MG63 (cell line): Measurements from ENCODE around the gene NFIC. TPM values are rescaled to one million over a fixed set of nuclear protein-coding genes. Genes with fewer than 3 reads are reported as not detected.
A peak's percentile ranks its signal among the peaks of the same experiment; 100 is the strongest.
"Not testable (repeated sequence)": the region's sequence is repeated elsewhere in the genome, so short reads cannot be mapped to it uniquely, and the experiment has no call there.

Experiments
- DNase-seq: peaks from one replicate; pipeline ENCODE4 v3.0.0-alpha.2; 2020
- H3K27me3 ChIP-seq: fragments of 250-450 bp; sonication (Bioruptor Pico); 2 replicates; pipeline ENCODE4 v1.5.1; 2020; ENCODE audit warnings: mild to moderate bottlenecking, moderate library complexity
- H3K36me3 ChIP-seq: fragments of 250-450 bp; sonication (Bioruptor Pico); 2 replicates; pipeline ENCODE4 v1.5.1; 2020; ENCODE audit warnings: mild to moderate bottlenecking, moderate library complexity
- H3K4me3 ChIP-seq: fragments of 250-450 bp; sonication (Bioruptor Pico); 2 replicates; pipeline ENCODE4 v1.5.1; 2020; ENCODE audit warnings: mild to moderate bottlenecking, moderate library complexity
- H3K9me3 ChIP-seq: fragments of 250-450 bp; sonication (Bioruptor Pico); 2 replicates; pipeline ENCODE4 v1.5.1; 2020; ENCODE audit warnings: mild to moderate bottlenecking, moderate library complexity
- total RNA-seq: library from RNA; depleted of rRNA; stranded (reverse); fragments of >200 nt; shearing (Covaris generic); gene quantifications from 2 replicates; pipeline ENCODE4 v1.2.3, GENCODE V29; 2014; ENCODE audit warnings: low replicate concordance

NFIC gene
- total RNA-seq, 1 experiment from 2014 or later, result 14.1 TPM

DNA sequence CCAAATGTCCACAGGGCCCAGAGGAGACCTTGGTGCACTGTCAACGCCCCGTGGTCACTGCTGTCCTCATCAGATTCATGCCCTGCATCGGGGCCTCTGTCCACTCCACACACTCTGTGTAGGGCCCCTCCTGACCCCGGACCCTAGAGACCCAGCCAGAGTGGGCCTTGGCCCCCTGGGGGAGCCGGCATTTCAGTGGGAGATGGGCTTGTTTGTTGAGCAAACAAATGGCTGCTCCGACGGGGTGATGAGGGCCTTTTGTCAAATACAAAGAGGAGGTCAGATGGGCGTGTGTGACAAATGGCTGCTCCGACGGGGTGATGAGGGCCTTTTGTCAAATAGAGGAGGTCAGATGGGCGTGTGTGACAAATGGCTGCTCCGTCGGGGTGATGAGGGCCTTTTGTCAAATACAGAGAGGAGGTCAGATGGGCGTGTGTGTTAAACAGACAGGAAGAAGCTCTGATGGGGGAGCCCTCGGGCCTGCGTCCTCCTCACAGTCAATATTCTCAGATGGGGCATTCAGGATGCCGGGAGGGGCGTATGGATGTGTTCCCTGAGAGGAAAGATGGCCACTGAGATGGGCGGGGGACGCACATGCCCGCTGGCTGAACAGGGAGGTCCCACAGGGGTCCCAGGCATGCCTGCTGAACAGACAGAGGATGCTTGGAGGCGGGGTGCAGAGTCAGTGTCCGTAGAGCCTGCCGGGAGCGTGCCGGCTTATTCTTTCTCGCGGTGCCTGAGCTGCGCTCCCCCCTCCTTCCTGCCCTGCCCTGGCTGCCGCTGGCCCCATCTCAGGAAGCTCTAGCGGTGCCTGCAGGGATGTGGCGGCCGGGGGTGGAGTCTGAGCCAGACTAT lies 77.7 kb downstream of the NFIC start:
- Histone ChIP-seq H3K36me3 (peaks cover 4% of the 10 kb centered on the region), H3K9me3 (no peaks in the 10 kb centered on the region), H3K27me3 (no peaks in the 10 kb centered on the region), H3K4me3 (no peak overlapping the region)
- no peak for DNase-seq

DNA sequence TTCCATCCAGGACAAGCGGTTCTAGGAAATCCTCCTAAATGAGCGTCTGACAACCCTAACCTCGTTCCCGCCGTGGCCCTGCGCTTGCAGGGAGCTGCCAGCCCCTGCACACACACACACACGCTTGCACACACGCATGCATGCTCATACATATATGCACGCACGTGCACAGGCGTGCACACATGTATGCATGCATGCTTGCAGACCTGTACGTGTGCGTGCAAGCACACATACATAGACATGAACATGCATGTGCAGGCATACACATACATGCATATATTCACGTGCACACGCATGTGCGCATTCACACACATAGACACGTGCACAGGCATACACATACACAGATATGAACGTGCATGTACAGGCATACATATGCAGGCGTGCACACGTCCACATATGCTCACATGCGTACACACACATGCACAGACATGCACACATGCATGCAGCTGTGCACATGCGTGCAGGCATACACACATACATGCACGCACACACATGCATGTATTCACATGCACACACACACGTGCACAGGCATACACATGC lies 78.4 kb downstream of the NFIC start:
- H3K4me3 ChIP-seq, result no peak overlapping the region
- H3K9me3 ChIP-seq, result no peaks in the 10 kb centered on the region
- peaks cover 7% of the 10 kb centered on the region for H3K36me3 ChIP-seq
- DNase-seq, result no peak
- H3K27me3 ChIP-seq, result no peaks in the 10 kb centered on the region

DNA sequence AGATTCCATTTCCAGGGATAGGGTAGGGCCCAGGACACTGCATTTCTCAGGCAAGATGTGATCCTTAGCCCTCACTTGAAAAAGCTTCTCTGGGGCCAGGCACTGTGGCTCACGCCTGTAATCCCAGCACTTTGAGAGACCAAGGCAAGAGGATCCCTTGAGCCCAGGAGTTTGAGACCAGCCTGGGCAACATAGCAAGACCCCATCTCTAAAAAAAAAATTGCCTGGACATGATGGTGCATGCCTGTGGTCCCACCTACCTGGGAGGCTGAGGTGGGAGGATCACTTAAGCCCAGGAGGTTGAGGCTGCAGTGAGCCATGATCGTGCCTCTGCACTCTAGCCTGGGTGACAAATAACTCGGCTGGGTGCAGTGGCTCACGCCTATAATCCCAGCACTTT lies 80.3 kb downstream of the NFIC start:
- not testable (repeated sequence) for H3K9me3 ChIP-seq, DNase-seq, H3K27me3 ChIP-seq, H3K4me3 ChIP-seq
- peaks cover 10% of the 10 kb centered on the region for H3K36me3 ChIP-seq

DNA sequence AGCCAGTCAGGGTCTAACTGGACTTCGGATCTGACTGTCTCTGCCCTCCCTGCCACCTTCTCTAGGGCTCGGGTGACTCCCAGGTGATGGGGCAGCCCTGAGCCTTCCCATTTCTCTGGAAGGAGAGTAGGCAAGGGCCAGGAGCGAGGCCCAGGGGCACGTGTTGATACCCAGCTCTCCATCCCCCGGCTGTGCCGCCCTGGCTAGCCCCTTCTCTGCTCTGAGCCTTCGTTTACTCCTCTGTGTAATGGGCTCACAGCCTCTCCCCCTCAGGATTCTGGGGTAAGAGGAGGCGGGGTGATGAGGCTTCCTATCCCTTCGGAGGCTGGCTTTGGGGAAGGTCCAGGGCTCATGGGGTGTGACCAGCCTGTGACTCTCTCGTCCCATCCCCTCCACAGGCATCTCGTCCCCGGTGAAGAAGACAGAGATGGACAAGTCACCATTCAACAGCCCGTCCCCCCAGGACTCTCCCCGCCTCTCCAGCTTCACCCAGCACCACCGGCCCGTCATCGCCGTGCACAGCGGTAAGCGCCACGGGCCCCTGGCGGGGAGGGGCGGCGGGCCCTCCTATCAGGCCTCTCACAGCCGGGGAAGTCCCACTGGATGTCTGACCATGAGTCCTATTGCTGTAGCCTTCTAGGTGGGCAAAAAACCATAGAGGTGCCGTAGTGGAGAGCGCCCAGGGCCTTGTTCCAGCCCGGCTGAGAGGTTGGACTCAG lies 82.4 kb downstream of the NFIC start:
- H3K9me3 ChIP-seq, result no peaks in the 10 kb centered on the region
- peaks cover 23% of the 10 kb centered on the region for H3K36me3 ChIP-seq
- no peak overlapping the region for H3K4me3 ChIP-seq
- no peak for DNase-seq
- H3K27me3 ChIP-seq, result no peaks in the 10 kb centered on the region

DNA sequence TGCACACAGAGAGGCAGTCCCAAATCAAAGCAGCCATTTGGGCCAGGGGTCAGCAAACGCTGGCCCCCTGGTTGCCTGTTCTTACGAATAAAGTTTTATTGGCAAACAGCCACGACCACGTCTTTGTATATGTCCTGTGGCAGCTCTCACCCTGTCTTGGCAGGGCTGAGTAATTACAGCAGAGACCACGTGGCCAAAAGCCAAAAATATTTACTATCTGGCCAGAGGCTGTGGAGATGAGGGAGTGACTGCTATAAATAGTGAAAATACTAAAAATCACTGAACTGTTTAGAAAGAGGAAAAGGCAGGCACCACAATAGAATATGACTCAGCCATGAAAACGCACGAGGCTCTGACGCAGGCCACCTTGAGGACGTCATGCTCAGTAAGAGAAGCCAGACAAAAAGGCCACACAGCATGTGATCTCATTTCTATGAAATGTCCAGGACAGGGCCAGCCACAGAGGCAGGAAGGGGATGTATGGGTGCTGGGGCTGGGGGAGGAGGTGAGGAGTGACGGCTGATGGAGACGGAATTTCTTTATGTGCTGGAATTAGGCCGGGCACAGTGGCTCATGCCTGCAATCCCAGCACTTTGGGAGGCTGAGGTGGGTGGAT lies 84.5 kb downstream of the NFIC start:
- DNase-seq, result peak; percentile 84
- no peaks in the 10 kb centered on the region for H3K9me3 ChIP-seq
- no peak overlapping the region for H3K4me3 ChIP-seq
- peaks cover 29% of the 10 kb centered on the region for H3K36me3 ChIP-seq
- H3K27me3 ChIP-seq, result no peaks in the 10 kb centered on the region

DNA sequence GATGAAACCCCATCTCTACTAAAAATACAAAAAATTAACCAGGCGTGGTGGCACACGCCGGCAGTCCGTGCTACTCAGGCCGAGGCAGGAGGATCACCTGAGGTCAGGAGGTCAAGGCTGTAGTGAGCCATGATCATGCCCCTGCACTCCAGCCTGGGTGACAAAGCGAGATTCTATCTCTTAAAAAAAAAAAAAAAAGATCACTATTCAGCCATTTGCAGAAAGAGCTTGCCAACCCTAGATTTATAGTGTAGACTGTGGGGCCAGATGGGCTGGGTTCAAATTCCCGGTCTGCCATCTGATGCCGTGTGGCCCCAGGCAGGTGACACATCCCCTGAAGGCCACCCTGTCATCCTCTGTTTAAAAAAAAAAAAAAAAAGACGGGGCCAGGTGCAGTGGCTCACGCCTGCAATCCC lies 85.1 kb downstream of the NFIC start:
- no peak overlapping the region for H3K4me3 ChIP-seq
- no peaks in the 10 kb centered on the region for H3K9me3 ChIP-seq
- H3K27me3 ChIP-seq, result no peaks in the 10 kb centered on the region
- peaks cover 29% of the 10 kb centered on the region for H3K36me3 ChIP-seq
- no peak for DNase-seq

DNA sequence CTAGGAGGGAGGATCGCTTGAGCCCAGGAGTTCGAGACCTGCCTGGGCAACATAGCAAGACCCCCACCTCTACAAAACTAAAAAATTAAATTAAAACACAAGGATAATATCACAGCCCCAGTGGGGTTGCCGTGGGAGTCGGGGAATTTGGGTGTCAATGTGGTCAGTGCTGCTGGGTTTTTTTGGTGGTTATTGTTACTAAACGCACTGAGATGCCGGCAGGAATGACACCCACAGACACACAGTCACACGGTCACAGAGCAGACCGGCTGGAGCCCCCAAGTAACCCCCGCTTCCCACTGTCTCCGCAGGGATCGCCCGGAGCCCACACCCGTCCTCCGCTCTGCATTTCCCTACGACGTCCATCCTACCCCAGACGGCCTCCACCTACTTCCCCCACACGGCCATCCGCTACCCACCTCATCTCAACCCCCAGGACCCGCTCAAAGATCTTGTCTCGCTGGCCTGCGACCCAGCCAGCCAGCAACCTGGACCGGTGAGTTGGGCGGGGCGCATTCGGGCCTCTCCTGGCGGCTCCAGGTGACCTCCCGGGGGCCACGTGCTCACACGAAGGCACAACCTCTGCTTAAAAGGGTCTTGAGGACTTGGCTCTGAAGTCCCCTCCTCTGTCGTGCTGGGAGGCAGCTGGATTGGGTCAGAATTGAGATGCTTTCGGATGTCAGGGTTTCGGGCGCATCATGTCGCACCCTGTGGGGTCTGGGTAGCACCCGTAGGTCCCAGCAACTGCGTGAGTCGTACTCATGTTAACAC lies 86.0 kb downstream of the NFIC start:
- no peak overlapping the region for H3K4me3 ChIP-seq
- H3K27me3 ChIP-seq, result no peaks in the 10 kb centered on the region
- H3K36me3 ChIP-seq, result peaks cover 26% of the 10 kb centered on the region
- DNase-seq, result no peak
- H3K9me3 ChIP-seq, result no peaks in the 10 kb centered on the region

DNA sequence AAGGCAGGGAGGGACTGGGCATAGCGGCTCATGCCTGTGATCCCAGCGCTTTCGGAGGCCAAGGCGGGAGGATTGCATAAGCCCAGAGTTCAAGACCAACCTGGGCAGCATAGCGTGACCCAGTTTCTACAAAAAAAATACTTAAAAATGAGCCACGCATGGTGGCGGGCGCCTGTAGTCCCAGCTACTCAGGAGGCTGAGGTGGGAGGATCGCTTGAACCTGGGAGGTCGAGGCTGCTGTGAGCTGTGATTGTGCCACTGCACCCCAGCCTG lies 86.5 kb downstream of the NFIC start:
- not testable (repeated sequence) for H3K4me3 ChIP-seq
- H3K36me3 ChIP-seq, result peaks cover 26% of the 10 kb centered on the region

DNA sequence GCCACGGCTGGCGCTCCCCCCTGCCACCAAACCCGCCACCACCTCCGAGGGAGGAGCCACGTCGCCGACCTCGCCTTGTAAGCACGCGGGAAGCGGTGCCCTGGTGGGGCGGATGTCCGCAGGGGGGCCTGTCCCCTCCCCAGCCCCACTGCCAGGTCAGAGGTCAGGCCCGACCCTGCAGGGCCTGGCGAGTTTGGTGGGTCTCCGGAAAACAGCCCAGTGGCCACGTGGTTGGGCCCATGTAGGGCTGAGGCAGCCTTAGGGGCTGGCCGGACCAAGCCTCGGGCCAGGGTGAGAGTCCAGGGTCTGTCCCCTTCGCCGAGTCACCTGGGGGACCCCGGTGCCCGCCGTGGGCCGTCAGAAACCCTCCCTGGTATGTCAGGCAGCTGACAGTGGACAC lies 87.5 kb downstream of the NFIC start:
- no peak overlapping the region for H3K4me3 ChIP-seq
- no peaks in the 10 kb centered on the region for H3K9me3 ChIP-seq
- no peaks in the 10 kb centered on the region for H3K27me3 ChIP-seq
- DNase-seq, result no peak
- H3K36me3 ChIP-seq, result peaks cover 26% of the 10 kb centered on the region

More for the DNA sequence above, 86.5 kb downstream of the NFIC start:
- H3K9me3 ChIP-seq, DNase-seq, H3K27me3 ChIP-seq: not testable (repeated sequence)

DNA sequence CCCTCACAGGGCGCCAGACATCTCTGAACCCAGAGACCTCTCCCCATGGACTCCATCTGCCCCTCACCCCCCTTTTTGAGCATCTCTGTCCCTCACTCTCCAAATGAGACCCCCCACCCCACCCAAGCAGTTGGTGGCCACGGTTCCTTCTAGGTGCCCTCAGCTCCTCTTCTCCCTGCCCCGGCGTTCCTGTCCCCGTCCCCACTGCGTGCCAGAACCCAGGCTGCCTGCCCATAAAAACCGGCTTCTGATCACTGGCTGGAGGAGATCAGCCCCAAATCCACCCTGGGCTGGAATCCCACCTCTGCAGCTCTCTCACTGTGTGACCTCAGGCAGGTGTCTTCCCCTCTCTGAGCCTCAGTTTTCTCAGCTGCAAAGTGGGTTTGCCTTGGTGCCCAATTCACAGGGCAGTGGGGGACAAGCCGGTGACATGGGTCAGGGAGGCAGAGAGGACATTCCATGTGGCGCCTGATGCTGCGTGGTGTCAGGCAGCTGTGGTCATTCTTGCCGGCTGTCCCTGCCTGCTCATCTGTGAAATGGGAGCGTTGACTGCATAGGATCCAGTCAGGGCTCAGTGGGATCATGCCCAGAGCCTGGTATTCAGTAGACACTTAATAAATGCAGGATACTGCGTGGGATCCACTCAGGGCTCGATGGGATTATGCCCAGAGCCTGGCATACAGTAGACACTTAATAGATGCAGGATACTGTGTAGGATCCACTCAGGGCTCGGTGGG lies 88.4 kb downstream of the NFIC start:
- peaks cover 24% of the 10 kb centered on the region for H3K36me3 ChIP-seq
- no peak for DNase-seq
- H3K9me3 ChIP-seq, result no peaks in the 10 kb centered on the region
- H3K4me3 ChIP-seq, result no peak overlapping the region
- H3K27me3 ChIP-seq, result no peaks in the 10 kb centered on the region

DNA sequence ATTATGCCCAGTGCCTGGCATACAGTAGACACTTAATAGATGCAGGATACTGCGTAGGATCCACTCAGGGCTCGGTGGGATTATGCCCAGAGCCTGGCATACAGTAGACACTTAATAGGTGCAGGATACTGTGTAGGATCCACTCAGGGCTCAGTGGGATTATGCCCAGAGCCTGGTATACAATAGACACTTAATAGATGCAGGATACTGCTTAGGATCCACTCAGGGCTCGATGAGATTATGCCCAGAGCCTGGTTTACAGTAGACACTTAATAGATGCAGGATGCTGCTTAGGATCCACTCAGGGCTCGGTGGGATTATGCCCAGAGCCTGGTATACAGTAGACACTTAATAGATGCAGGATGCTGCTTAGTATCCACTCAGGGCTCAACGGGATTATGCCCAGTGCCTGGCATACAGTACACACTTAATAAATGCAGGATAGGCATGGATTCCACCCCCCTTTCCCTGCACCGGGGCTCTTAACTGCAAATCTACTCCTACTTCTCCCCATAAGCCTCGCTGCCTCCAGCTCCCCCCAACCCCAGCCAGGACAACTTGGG lies 89.1 kb downstream of the NFIC start:
- Histone ChIP-seq H3K4me3 (no peak overlapping the region), H3K36me3 (peaks cover 25% of the 10 kb centered on the region), H3K9me3 (no peaks in the 10 kb centered on the region), H3K27me3 (no peaks in the 10 kb centered on the region)
- no peak for DNase-seq

DNA sequence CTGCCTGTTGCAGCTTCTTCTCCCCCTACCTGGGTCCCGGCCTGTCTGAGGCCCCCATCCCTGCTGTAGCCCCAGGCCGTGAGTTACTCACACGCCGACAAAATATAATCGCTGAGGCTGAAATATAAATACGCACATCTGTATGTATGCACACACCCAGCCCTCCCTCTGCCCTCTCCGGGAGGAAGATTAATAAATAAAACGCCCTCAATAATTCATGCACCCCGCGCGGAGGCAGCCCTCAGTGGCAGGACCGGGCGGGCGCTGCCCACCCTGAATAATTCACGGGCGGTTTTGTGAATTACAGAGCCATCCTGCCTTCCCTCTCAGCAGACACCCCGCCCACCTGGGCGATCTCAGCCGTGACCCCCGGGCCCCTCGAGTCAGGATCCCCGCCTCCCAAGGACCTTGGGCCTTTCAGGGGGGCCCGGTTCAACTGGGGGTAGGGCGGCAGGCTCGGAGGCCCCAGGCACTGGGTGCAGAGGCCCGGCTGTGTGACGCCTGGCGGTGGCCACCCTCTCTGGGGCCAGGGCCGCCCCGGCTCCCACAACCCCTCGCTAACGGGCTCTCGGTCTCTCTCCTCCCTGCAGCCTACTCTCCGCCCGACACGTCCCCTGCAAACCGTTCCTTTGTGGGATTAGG lies 89.7 kb downstream of the NFIC start:
- no peak for DNase-seq
- no peak overlapping the region for H3K4me3 ChIP-seq
- peaks cover 25% of the 10 kb centered on the region for H3K36me3 ChIP-seq
- H3K27me3 ChIP-seq, result no peaks in the 10 kb centered on the region
- H3K9me3 ChIP-seq, result no peaks in the 10 kb centered on the region

DNA sequence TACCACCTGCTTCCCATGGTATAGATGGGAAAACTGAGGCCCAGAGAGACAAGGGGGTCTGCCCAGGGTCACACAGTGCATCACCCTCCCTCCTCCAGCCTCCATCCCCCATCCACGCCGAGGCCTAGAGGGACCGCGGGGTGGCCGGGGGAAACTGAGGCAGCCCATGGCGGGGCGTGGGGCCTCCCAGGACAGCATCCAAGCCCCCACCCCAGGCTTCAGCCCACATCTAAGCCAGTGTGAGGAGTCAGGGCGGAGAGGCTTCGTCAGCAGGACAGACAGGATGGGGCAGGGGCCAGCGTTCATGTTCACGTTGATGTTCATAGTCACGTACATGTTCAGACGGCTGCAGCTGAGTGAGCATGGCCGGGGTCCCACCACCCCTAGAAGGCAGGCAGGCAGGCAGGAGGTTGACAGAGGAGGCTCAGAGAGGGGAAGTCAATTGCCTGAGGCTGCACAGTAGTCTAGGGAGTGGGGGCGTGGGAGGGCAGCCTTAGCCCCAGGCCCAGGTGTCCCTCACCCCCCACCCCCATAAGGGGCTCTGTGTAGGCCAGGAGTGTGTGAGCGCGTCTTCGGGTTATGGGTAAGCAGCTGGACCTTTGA lies 90.6 kb downstream of the NFIC start:
- no peaks in the 10 kb centered on the region for H3K27me3 ChIP-seq
- DNase-seq, result no peak
- peaks cover 23% of the 10 kb centered on the region for H3K36me3 ChIP-seq
- H3K4me3 ChIP-seq, result no peak overlapping the region
- no peaks in the 10 kb centered on the region for H3K9me3 ChIP-seq

DNA sequence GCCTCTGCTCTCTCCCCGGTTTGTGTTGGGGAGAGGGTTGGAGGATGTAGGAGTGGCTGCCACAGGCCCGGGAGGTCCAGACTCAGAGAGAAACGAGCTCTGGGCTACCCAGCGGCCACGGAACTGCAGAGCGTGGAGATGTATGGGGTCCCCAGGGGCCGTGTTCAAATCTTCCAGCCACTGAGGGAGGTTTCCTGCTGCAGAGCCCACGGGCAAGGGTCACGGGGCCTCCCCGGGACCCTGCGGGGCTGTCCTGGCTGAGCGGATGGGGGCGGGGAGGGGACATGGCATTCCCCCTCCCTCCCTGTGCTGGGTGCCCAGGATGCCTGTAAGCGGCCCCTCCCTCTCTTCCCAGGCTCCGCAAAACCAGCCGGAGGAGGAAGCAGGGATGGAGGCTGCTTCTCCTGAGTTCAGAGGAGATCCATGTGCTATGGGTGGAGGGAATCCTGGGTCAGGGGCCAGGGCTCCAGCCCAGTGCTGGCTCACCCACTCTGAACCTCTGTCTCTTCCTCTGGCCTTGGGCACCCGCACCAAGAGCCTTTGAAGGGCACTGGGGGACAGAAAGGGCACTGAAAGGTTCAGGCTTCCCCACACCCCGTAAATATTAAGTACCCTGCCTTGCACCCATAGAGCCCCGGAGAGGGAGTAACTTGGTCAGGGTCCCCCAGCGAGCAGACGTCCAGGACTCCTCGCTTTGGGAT lies 91.3 kb downstream of the NFIC start:
- Histone ChIP-seq H3K4me3 (no peak overlapping the region), H3K36me3 (peaks cover 17% of the 10 kb centered on the region)
- no peak for DNase-seq

More for the DNA sequence above, 91.3 kb downstream of the NFIC start:
- Histone ChIP-seq H3K27me3 (no peaks in the 10 kb centered on the region), H3K9me3 (no peaks in the 10 kb centered on the region)
